ENCODE data around the gene RBPJ.

Gene RBPJ

DNA sequence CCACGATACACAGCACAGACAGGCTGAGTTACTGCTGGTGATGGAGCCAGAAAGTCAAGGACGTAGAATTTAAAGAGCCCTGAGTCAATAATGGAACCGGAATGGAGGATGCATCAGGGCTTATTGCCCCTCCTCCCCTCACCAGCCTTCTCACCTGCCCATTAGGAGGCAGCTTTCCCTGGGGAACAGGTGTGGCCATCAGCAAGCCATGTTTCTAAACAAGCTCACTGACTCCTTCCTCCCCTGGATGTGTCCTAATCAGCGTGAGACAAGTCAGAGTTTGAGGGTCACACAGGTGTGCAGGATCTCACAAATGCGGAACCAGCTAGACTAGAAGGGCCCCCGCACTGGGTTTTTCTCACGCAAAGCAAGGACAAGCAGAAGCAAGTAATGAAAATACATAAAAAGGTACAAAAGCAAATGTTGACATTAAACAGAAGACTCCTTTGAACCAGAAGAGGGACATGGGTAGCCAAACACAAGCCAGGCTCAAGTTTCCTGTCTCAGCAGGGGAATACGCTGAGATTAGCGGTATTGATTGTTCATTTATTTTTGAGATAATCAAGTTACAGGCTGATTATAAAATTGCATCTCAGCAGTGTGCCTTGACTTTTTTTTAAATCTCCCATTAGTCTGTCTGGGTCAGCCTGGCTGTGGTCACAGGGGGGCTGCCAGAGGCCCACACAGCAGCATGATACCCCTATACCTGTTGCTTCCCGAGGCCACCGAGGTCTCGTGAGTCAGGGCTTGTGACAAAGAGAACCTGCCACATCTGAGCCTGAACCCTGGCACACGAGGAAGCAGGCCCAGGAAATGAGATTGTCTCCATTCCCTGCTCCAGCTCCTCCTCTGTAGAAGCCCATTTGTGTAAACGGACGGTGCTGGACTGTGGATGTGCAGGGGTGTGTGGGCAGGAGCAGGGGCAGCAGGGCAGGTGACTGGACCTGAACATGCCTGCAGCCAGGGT is 132.0 kb downstream of the RBPJ start:
- in situ Hi-C loops (cut with MboI; ENCODE audit: low sequenced_read_pairs): no loop called here

DNA sequence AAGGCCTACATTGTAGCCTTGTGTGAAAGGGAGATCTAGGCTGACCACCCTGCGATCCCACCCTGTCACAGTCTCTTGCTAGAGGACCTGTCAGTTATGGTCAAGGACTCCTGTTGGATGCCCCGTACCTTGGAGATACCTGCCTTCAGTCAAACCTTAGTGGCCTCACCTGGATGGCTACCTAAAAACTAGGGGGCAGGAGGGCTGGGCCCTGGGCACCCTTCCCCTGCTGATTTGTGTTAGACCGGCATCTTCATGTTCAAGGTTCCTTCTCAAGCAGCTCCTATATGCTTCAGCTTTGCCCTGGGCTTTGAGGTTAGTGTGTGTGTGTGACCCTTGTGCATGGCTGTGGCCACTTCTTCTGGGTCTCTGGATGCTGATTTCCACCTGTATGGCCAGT is 134.1 kb downstream of the RBPJ start:
- in situ Hi-C loops (cut with MboI; ENCODE audit: low sequenced_read_pairs): no loop called here

DNA sequence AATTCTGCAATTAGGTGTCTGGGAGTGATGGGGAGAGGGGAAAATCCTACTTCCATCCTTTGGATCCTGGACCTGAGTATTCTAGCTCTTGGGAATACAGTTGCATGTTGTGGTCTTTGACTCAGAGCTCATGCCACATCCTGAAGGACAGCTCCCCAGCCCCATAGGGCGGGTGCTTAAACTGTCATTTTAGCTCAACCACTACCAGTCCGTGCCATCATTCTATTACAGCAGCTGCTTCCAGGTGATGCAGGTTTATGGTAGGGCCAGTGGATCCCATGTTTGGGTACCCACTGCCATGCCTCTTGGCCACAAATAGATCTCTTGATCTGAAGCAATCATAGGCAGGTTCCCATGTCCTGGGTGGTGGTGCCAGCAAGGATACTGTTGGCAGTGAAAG is 134.8 kb downstream of the RBPJ start:
- in situ Hi-C loops (cut with MboI; ENCODE audit: low sequenced_read_pairs): no loop called here

DNA sequence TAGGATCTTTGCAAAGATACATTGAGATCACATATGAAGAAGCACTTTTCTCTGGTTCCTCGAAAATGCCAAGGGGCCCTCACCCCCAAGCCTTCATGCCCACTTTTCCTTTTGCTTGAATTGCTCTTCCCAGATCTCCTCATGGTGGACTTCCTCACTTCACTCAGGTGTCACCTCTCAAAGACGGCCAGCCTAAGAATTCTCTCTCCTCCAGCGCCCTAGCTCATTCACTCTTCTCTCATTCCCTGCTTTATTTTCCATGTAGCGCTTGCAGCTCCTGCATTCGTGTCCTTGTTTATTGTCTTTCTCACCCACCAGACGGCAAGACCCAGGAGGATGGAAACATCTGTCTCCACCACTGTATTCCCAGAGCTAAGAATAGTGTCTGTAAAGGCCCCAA is 136.6 kb downstream of the RBPJ start:
- in situ Hi-C loops (cut with MboI; ENCODE audit: low sequenced_read_pairs): no loop called here

DNA sequence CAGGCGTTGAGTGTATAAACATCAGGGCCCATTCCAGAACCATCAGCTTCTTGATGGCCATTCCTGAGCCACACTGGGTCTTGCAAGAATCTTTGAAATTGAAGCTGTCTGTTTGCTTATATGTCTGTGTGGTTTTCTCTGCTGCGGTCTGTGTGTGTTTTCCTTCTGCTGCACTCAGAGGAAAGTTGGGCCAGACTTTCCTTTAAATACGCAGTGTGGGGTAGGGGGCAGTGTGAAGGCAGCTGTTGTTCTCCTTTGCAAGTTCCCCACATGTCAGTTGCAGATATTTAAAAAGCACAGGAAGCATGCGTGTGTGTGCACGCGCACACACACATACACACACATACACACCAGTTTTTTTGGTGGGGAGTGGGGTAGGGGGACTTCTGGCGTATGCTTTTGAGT is 137.3 kb downstream of the RBPJ start:
- in situ Hi-C loops (cut with MboI; ENCODE audit: low sequenced_read_pairs): no loop called here

DNA sequence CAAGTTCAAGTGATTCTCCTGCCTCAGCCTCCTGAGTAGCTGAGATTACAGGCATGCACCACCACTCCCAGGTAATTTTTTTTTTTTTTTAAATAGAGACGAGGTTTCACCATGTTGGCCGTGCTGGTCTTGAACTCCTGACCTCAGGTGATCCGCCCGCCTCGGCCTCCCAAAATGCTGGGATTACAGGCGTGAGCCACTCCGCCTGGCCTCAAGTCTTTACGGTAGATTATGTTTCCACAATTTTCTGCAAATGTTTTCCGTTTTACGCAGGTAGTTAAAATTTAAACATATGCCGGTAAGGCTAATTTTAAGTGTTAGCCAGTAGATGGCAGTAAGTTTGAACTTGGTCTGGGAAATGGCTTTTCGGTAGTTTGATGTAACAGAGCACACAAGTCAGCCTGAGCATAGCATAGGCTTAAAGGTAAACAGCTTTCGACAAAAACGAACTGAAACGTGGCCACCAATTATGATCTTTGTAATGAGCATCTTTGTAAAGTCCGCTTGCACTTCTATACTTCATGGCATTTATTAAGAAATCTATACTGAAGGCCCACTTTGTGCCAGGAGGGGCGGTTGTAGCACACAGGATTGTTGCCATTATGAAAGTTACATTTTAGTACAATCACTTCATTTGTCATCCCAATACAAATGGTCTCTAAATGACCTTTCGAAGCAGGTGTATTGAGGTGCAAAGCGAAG is 138.4 kb downstream of the RBPJ start:
- in situ Hi-C loops (cut with MboI; ENCODE audit: low sequenced_read_pairs): no loop called here

DNA sequence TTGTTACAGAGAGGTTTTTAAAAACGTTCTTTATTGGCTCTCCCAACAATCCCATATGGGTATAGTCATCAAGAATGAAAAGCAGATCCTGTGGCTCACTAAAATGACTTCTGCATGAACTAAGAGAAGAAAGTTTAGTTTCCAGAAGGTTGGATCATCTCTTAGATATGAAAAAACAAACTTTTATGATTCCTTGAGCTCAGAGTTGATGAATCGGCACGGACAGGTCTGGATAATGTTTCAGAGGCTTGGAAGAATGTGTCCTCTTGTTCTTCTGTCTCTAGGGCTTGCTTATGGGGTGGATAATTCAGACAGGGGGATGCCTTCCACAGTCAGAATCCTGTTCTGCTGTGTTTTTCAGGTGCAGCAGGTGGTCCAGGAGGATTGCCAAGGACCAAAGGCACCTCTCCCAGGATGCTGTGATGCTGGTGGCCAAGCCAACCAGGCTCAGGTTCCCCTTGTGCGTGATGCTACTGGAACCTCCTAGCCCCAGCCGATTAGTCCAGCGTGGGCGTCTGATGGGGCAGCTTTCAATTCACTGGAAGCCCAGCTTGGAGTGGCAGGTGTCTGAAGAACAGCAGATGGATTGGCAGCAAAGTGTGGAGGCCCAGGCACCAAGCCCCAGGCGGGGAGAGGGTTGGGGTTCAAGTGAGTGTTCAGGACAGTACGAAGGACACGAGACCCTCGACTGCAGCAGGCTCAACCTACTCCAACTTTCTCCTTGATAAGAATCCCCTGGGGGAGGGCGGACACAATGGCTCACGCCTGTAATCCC is 139.1 kb downstream of the RBPJ start:
- in situ Hi-C loops (cut with MboI; ENCODE audit: low sequenced_read_pairs): no loop called here

DNA sequence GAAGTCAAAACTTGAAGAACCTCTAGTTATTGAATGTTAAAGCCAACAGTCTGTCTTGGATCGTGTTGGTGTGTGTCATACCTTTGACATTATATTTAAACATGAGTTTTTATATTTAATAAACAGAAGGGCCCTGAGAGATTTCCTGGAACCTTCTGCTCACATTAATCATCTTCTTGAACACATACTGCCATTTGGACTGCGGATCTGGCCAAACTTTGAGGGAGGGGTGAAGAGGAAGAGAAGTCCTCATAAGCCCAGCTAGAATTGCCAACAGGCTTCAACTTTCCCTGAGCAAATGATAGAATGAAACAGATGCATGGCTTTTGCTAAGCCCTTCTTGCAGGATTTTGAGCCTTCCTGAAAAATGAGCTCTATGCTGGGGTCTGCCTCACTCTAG is 142.1 kb downstream of the RBPJ start:
- in situ Hi-C loops (cut with MboI; ENCODE audit: low sequenced_read_pairs): no loop called here

DNA sequence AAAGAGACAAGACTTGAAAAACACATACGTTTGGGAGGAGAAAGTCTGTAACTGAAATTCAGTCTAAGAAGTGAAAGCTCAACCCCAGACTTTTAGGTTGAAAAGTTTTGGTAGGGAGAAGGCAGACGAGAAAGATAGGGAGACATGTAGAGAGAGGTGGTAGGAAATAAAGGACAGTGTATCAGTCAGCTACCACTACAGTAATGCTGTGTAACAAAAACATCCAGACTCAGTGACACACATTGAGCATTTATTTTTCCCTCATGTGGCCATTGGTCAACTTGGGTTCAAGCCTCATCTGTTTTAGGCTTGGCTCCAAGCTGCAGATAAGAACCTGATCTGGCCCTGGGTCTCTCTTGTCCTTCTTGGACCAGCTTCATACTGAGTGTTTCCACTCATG is 142.6 kb downstream of the RBPJ start:
- in situ Hi-C loops (cut with MboI; ENCODE audit: low sequenced_read_pairs): no loop called here

DNA sequence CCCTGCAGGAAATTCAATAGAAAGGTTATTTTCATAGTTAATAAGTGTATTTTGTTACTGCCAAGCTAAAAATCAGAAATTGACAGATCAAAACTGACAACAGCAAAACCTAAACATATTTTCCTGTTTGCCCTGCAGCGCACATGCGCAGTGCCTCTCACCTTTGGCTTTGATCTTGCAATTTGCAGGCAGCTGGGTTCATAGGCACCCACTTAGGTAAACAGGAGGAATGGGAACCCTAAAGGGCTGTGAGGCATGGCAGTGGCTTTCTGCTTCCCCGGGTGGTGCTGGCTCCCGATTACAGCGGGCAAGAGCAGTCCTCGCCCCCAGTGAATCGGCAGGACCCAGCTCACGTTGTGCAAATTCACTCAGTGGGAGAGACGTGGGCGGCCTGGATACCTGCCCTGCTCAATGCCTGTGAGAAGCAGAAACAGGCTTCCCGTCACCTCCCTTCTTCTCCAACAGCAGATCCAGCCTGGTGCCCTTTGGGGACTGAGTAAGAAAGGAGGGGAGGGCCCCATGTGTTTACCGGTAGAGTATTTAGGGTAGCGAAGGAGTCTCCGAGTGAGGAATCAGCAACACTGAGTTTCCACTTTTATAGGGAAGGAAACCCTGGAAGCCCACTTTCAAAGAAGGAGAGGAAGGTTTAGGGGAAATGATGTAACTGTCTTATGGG is 143.7 kb downstream of the RBPJ start:
- in situ Hi-C loops (cut with MboI; ENCODE audit: low sequenced_read_pairs): no loop called here

DNA sequence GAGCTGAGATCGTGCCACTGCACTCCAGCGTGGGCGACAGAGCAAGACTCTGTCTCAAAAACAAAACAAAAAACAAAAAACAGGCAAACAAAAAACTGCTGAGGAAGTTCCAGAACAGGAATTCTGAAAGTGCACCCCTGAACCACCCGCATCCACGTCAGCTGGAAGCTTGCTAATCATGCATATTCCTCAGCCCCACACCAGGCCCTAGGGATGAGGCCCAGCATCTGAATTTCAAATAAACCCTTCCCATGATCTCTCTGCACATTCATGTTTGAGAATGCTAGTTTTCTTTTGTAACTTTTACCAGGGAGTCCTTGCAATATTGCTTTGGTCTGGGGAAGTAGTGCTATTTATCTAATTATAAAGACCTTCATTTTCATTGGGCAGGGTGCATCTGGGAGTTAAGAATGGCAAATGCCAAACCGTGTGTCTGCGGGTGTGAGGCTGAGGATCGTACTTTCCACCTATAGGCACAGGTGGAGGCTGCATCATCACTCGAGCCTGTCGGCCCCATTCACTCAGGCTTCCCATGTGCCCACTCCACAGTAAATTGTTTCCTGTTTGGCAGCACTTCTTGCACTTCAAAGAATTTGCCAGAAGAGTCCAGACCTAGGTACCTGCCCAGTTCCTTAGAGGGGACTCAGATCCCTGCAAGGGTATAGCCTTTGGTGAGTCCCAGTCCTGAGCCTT is 145.9 kb downstream of the RBPJ start:
- in situ Hi-C loops (cut with MboI; ENCODE audit: low sequenced_read_pairs): no loop called here

DNA sequence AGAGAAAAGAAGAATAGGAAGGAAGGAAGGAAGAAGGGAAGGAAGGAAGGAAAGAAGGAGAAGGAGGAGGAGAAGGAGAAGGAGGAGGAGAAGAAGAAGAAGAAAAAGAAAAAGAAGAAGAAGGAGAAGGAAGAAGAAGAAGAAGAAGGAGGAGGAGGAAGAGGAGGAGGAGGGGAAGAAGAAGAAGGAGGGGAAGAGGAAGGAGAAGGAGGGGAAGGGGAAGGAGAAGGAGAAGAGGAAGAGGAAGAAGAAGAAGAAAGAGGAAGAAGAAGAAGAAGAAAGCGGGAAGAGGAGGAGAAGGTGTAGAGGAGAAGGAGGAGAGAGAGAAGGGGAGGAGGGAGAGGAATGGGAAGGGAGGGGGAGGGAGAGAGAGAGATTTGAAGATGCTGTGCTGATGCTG is 146.9 kb downstream of the RBPJ start:
- in situ Hi-C loops (cut with MboI; ENCODE audit: low sequenced_read_pairs): no loop called here

DNA sequence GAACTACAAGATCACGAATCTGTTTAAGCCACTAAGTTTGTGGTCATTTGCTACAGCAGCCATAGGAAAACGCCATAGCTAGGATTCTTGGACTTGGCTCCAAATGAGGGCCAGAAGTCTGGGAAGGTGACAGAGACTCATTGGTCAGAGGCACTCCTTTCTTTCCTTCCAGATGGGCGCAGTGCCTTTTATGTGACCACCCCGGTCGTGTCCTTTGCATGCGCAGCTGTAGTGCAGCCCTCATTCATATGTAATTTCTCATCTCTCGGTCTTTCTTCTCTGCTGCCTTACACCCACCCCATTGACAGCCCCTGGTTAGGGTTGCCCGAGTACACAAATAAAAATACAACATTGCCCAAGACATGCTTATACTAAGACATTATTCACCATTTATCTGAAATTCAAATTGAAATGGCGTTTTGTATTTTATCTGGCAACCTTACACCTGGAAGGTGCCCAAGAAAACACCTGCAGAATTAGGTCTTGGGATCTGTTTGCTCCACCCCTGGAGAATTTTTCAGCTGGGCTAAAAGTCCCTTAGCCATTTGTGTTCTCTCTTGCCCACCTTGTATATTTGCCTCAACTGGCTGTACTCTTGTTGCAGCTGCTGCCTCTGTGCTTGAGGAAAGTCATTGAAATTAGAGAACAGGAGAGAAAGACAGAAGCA is 147.6 kb downstream of the RBPJ start:
- in situ Hi-C loops (cut with MboI; ENCODE audit: low sequenced_read_pairs): no loop called here

DNA sequence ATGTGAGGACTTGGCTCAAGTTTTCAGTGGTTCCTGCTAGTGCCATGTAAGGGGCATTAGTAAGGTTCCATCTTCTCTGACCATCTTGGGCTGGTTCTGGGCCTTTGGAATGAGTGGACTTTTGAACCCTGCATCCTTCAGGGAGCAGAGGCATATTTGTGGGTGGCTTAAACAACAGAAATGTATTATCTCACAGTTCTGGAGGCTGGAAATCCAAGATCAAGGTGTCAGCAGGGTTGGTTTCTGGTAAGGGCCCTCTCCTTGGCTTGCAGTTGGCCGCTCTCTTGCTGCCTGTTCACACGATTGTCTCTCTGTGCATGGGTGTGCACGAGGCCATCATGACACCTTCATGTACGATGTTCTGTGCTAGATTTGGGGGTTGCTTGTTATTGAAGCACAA is 148.2 kb downstream of the RBPJ start:
- in situ Hi-C loops (cut with MboI; ENCODE audit: low sequenced_read_pairs): no loop called here

DNA sequence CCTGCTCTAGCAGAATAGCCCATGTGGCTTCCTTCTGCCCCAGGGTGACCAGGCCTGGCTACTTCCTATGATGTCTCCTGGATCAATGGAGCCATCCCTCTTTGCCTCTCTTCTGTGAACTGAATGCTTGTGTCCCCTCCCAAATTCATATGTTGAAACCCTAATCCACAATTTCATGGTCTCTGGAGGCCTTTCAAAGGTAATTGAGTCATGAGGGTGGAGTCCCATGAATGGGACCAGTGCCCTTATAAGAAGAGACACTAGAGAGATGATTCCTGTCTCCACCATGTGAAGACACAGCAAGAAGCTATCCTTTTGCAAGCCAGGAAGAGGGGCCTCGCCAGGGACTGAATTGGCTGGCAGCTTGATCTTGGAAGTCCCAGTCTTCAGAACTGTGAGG is 151.1 kb downstream of the RBPJ start:
- in situ Hi-C loops (cut with MboI; ENCODE audit: low sequenced_read_pairs): no loop called here

DNA sequence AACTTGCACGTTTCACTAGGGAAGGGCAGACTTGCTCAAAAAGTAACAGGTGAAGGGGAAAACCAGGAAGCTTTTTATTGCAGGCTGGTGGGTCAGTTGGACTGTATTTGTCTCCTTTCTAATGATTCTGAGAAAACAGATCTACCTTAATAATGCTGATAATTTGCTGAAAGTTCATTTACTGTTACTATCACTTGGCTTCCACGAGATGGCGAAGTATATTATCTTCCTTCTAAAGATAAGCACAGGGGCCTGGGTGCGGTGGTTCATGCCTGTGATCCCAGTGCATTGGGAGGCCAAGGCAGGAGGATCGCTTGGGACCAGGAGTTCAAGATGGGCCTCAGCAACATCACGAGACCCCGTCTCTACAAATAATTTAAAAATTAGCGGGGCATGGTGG is 153.1 kb downstream of the RBPJ start:
- in situ Hi-C loops (cut with MboI; ENCODE audit: low sequenced_read_pairs): no loop called here

DNA sequence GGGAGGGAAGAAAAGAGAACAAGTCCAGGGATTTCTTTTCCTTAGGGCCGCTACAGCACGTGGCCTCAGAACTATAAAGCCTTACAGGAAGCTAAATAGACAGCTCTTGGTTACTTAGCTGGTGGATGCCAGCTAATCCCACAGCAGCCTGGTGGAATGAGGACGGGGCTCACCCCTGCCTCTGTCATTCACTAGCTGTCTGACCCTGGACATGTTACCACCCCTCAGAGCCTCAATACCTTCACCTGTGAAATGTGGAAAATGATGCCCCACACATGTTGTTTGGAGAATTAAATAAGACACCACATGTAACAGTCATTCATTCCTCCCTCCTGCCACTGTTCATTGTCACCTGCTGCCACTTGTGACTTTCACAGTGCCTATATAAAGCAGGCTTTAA is 153.7 kb downstream of the RBPJ start:
- in situ Hi-C loops (cut with MboI; ENCODE audit: low sequenced_read_pairs): no loop called here

DNA sequence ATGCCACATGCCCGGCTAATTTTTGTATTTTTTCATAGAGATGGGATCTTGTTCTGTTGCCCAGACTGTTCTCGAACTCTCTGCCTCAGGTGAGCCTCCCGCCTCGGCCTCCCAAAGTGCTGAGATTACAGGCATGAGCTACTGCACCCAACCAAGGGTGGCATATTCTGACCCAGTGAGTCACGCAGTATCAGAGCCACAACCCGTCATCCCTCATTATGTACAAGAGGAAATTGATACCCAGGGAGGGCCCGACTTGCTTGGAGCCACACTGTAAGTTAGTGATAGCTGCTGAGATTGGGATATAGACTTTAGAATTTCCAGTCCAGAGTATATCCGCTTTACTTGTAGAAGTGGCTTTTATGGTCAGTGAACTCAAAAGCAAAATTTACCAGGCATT is 154.9 kb downstream of the RBPJ start:
- in situ Hi-C loops (cut with MboI; ENCODE audit: low sequenced_read_pairs): no loop called here

DNA sequence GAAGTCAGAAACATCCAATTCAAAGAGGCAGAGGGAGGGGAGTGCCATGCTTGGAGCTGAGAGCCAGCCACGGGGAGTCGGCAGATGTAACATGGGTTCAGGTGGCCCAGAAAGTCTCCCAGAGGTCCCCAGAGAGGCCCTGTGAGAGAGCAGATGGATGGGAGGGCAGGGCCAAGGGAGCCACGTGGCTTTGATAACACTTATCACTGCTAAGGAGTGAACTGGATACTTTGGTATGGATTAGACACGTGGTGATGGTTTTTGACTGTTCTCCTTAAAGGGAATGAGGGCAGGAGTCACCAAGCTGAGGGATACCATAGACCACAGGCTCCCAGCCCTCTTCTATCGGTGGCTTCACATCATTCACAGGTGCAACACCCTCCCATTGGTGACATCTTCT is 155.7 kb downstream of the RBPJ start:
- in situ Hi-C loops (cut with MboI; ENCODE audit: low sequenced_read_pairs): no loop called here

DNA sequence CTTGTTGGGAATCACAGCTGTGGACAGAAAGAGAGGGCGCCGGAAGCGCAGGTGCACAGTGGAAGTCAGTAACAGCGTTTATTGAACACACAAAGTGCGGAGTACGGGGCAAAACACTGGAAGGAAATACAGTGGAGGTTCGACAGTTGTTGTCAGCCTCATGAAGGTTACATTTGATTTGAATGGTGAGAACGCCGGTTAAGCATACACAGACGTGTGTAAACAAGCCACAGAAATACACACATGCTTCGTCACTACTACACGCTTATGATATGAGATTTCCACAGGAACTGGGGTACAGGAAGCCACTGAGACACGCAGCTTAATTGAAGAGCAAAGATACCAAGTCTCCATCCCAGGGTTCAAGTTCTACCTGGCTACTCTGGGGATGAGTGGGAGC is 157.5 kb downstream of the RBPJ start:
- in situ Hi-C loops (cut with MboI; ENCODE audit: low sequenced_read_pairs): no loop called here
